ENCODE results near the gene CAMK4. TPM values are rescaled to one million over a fixed set of nuclear protein-coding genes. Genes with fewer than 3 reads are reported as not detected.

CAMK4 gene
- total and polyA plus RNA-seq, 9 of the 15 experiments (the other 6 are each of a cell fraction or from before 2014, with no cell fraction given): 0.35 TPM; not detected in 8

GRCh38 chr5:111530298-111530740 is 306.1 kb downstream of the CAMK4 start (continued):
- TF ChIP-seq PKNOX1 (IDR thresholded peaks at IDR 0.05) (peak; percentile 62; the same call in 1 of the 2 replicates), THRA (IDR thresholded peaks at IDR 0.05) (no peak), OTX1 (CRISPR knock-in tag; IDR thresholded peaks at IDR 0.05) (peak; percentile 89), PRMT5 (CRISPR knock-in tag; IDR thresholded peaks at IDR 0.05) (no peak), ZEB2 (IDR thresholded peaks at IDR 0.05) (peak; percentile 76; the same call in 1 of the 2 replicates)

DNA sequence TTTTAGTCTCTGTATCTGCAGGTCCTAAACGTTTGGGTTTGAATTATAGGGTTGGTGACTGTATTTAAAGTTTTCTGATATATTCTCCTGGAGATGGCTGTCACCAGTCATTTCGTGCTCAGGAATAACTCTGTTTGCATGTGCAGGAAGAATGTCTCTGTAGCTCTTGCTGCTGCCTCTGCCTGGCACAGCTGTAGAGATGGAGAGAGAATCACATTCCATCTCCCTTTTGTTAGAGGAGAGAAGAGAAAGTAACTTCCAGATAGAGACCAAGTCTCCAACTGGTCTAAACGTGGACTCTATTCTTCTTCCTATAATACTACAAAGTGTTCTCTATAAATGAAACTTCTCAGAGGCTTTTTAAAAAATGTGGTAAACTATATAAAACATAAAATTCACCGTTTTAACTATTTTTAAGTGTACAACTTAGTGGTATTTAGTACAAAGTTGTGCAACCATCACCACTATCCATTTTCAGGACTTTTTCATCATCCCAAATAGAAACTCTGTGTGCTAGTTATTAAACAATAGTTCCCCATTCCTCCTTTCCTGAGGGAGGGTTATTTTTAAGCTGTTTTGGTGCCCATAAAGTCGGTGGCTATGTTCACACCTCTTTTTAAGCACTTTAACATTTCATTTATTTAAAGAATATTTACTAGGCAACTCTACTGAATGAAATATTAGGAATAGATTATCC is 308.9 kb downstream of the CAMK4 start:
- no peaks in the 10 kb centered on the region for H3K36me3 ChIP-seq (ENCODE audit: control insufficient read depth, insufficient read depth, low read length)
- H3K4me2 ChIP-seq (ENCODE audit: insufficient read depth, low read length): no peak overlapping the region
- no peak for DNase-seq (ENCODE audit: extremely low read depth in 1 of 4, low spot score in 3 of 4)
- ChIA-PET CTCF (ENCODE audit: low intra/inter-chr PET ratio) (no interaction called here), POLR2A (no interaction called here)
- no peak for FAIRE-seq
- H3K9me1 ChIP-seq (ENCODE audit: control insufficient read depth, insufficient read depth, low read length): no peaks in the 10 kb centered on the region
- 19% methylated on average over 5 of the region's 5 CpGs for WGBS (ENCODE audit: insufficient coverage, low coverage, missing lambda C conversion rate)
- H3K9me3 ChIP-seq (replicated peaks; ENCODE audit: control insufficient read depth, insufficient read depth, low read depth, low read length): no peaks in the 10 kb centered on the region; the same call in 1 of the 2 replicates
- no peak overlapping the region for H3K9ac ChIP-seq (ENCODE audit: insufficient read depth in 1 of 2, low read depth in 2 of 2, low read length in 2 of 2)
- no peak for ATAC-seq
- in situ Hi-C loops (cut with MboI) (no loop called here), intact Hi-C loops (cut with micrococcal nuclease) (no loop called here)
- H3K27me3 ChIP-seq (ENCODE audit: control insufficient read depth in 2 of 2, insufficient read depth in 2 of 2, low read length in 2 of 2): no peaks in the 10 kb centered on the region
- no peak overlapping the region for H2AFZ ChIP-seq (ENCODE audit: low read depth, low read length)
- H3K4me3 ChIP-seq: no peak overlapping the region
- BruUV-seq (replicated peaks): no TSS peak
- peaks cover 3 to 4% of the 10 kb centered on the region in 2 experiments; a peak in 2 of 5 replicates for H3K4me1 ChIP-seq (replicated peaks in 1 of 2; ENCODE audit: control insufficient read depth in 2 of 2, insufficient read depth in 2 of 2, low read length in 2 of 2)
- H3K27ac ChIP-seq (ENCODE audit: extremely low read depth, low read depth, low read length): no peak overlapping the region
- H4K20me1 ChIP-seq (replicated peaks; ENCODE audit: control insufficient read depth, insufficient read depth, low read length): no peaks in the 10 kb centered on the region
- H3K79me2 ChIP-seq (ENCODE audit: control insufficient read depth, insufficient read depth, low read length): no peaks in the 10 kb centered on the region
- no peak for TF ChIP-seq HSF4 (CRISPR knock-in tag; IDR thresholded peaks at IDR 0.05; ENCODE audit: borderline replicate concordance)
- TF ChIP-seq, protein P1, sequence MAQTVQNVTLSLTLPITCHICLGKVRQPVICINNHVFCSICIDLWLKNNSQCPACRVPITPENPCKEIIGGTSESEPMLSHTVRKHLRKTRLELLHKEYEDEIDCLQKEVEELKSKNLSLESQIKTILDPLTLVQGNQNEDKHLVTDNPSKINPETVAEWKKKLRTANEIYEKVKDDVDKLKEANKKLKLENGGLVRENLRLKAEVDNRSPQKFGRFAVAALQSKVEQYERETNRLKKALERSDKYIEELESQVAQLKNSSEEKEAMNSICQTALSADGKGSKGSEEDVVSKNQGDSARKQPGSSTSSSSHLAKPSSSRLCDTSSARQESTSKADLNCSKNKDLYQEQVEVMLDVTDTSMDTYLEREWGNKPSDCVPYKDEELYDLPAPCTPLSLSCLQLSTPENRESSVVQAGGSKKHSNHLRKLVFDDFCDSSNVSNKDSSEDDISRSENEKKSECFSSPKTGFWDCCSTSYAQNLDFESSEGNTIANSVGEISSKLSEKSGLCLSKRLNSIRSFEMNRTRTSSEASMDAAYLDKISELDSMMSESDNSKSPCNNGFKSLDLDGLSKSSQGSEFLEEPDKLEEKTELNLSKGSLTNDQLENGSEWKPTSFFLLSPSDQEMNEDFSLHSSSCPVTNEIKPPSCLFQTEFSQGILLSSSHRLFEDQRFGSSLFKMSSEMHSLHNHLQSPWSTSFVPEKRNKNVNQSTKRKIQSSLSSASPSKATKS (CRISPR knock-in tag; IDR thresholded peaks at IDR 0.05): no peak
- TF ChIP-seq MED1 (CRISPR knock-in tag; IDR thresholded peaks at IDR 0.05; ENCODE audit: borderline replicate concordance): no peak
- TF ChIP-seq ZNF644 (tag; IDR thresholded peaks at IDR 0.05; ENCODE audit: low read depth): no peak
- no peak for TF ChIP-seq SRF (CRISPR knock-in tag; IDR thresholded peaks at IDR 0.05)
- TF ChIP-seq THRAP3 (IDR thresholded peaks at IDR 0.05; ENCODE audit: borderline replicate concordance): no peak
- TF ChIP-seq ZNF23 (CRISPR knock-in tag; IDR thresholded peaks at IDR 0.05): no peak
- TF ChIP-seq CLOCK (CRISPR knock-in tag; IDR thresholded peaks at IDR 0.05; ENCODE audit: borderline replicate concordance): no peak
- TF ChIP-seq SMAD1 (IDR thresholded peaks at IDR 0.05; ENCODE audit: low read depth, low read length, partially characterized antibody): no peak
